ENCODE measurements around the gene SYNE1.

GRCh38 chr6:152173321-152173720 is 463.8 kb downstream of the SYNE1 start:
- TF ChIP-seq CTCF (IDR thresholded peaks at IDR 0.05; ENCODE audit: low read depth, low read length, missing input control) (no peak), TAF1 (conservative IDR thresholded peaks at IDR 0.05) (no peak), REST (IDR thresholded peaks at IDR 0.05) (no peak), YY1 (IDR thresholded peaks at IDR 0.05) (no peak), FOXA1 (IDR thresholded peaks at IDR 0.05) (no peak), ATF3 (IDR thresholded peaks at IDR 0.05) (no peak), RAD21 (IDR thresholded peaks at IDR 0.05) (no peak), SP1 (IDR thresholded peaks at IDR 0.05) (no peak), JUND (IDR thresholded peaks at IDR 0.05) (no peak), RXRA (IDR thresholded peaks at IDR 0.05) (no peak)
- TF ChIP-seq, protein P1, sequence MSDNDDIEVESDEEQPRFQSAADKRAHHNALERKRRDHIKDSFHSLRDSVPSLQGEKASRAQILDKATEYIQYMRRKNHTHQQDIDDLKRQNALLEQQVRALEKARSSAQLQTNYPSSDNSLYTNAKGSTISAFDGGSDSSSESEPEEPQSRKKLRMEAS (IDR thresholded peaks at IDR 0.05) = no peak
